Measurements from ENCODE around the gene GINS3. TPM values are rescaled to one million over a fixed set of nuclear protein-coding genes. Genes with fewer than 3 reads are reported as not detected.
A peak's percentile ranks its signal among the peaks of the same experiment; 100 is the strongest.

The GINS3 gene
- total and polyA plus RNA-seq, 10 of the 15 experiments (the other 5 are each of a cell fraction or from before 2014, with no cell fraction given): 13.6 to 22.4 (median 15.6) TPM

- TF ChIP-seq CUX1 (IDR thresholded peaks at IDR 0.05; ENCODE audit: insufficient replicate concordance, low read depth, low read length): peak; percentile 98
- TF ChIP-seq SKIL (IDR thresholded peaks at IDR 0.05; ENCODE audit: low read depth, poor library complexity, severe bottlenecking): peak; percentile 42
- peak; percentile 54; the same call in 1 of the 2 replicates for TF ChIP-seq FOXK2 (IDR thresholded peaks at IDR 0.05)
- TF ChIP-seq ATF3 (IDR thresholded peaks at IDR 0.05; ENCODE audit: borderline replicate concordance, extremely low read depth, low read depth, low read length): no peak
- no peak for TF ChIP-seq PBX3 (IDR thresholded peaks at IDR 0.05; ENCODE audit: insufficient replicate concordance, low read depth, low read length)
- peak; percentile 90 for TF ChIP-seq NKRF (conservative IDR thresholded peaks at IDR 0.05)
- TF ChIP-seq EP300 (IDR thresholded peaks at IDR 0.05; ENCODE audit: borderline replicate concordance in 1 of 2, control insufficient read depth in 1 of 2, low read depth in 2 of 2, low read length in 2 of 2): no peak
- no peak for TF ChIP-seq ESRRA (IDR thresholded peaks at IDR 0.05; ENCODE audit: low read length)
- TF ChIP-seq HDAC6 (IDR thresholded peaks at IDR 0.05; ENCODE audit: unreplicated experiment): no peak
- TF ChIP-seq ZSCAN29 (IDR thresholded peaks at IDR 0.05): peak; percentile 86; the same call in 1 of the 2 replicates
- peak; percentile 86 for TF ChIP-seq SIN3A (IDR thresholded peaks at IDR 0.05; ENCODE audit: low read depth, low read length)
- TF ChIP-seq RAD51 (IDR thresholded peaks at IDR 0.05): no peak
- no peak for TF ChIP-seq EZH2 (IDR thresholded peaks at IDR 0.05; ENCODE audit: borderline replicate concordance, control insufficient read depth, low read depth, low read length)
- peak; percentile 3 for TF ChIP-seq NR2C1 (IDR thresholded peaks at IDR 0.05)
- TF ChIP-seq NR2C2 (IDR thresholded peaks at IDR 0.05; ENCODE audit: borderline replicate concordance, control insufficient read depth, insufficient read length, low read depth): peak; percentile 80
- TF ChIP-seq HDGF (IDR thresholded peaks at IDR 0.05): 0 out of 2 replicates have a peak, but pooled peaks have one; percentile 50
These were observed at the start of gene GINS3 (continued) for GRCh38 chr16:58392215-58393137.
